Muscle of arm (tissue), 14 donors: ENCODE data around the gene SLC22A4. TPM values are rescaled to one million over a fixed set of nuclear protein-coding genes. Genes with fewer than 3 reads are reported as not detected.

Source experiments
- DNase-seq: peaks from one replicate; pipeline ENCODE4 v3.0.0-alpha.2; 2013
- long read RNA-seq, 11 donors: transcript quantifications; one replicate each; lab custom pipeline, GENCODE V29; 2026
- polyA plus RNA-seq, 12 donors: library from polyadenylated mRNA; unstranded; fragments of 120-200 nt; gene quantifications; one replicate each; pipeline ENCODE4 v1.2.1, GENCODE V29; 2013; ENCODE audit not compliant: insufficient read length in 12 of 12

SLC22A4 gene
- polyA plus RNA-seq: 1 to 10 TPM in 10 of 12 donors, not detected in 2; 2.3 to 5.0 (median 3.7) TPM
- long read RNA-seq, donor 1, partial matches to known transcripts: 0 of 1 reads
- long read RNA-seq, donor 1, other reads (novel, unspliced or antisense): 0 of 1 reads
- long read RNA-seq, donor 2: 0 reads
- long read RNA-seq, donor 3, partial matches to known transcripts: 0 of 1 reads
- long read RNA-seq, donor 3, other reads (novel, unspliced or antisense): 0 of 1 reads
- long read RNA-seq, donor 4, partial matches to known transcripts: 0 of 1 reads
- long read RNA-seq, donor 4, other reads (novel, unspliced or antisense): 0 of 1 reads
- long read RNA-seq, donor 5, partial matches to known transcripts: 20 of 20 reads
- long read RNA-seq, donor 5, other reads (novel, unspliced or antisense): 0 of 20 reads
- long read RNA-seq, donor 6, partial matches to known transcripts: 0 of 1 reads
- long read RNA-seq, donor 6, other reads (novel, unspliced or antisense): 0 of 1 reads
- long read RNA-seq, donor 7: 0 reads
- long read RNA-seq, donor 8, partial matches to known transcripts: 0 of 1 reads
- long read RNA-seq, donor 8, other reads (novel, unspliced or antisense): 0 of 1 reads
- long read RNA-seq, donor 9: 0 reads
- long read RNA-seq, donor 10, partial matches to known transcripts: 6 of 7 reads
- long read RNA-seq, donor 10, other reads (novel, unspliced or antisense): 0 of 7 reads
- long read RNA-seq, donor 11, partial matches to known transcripts: 0 of 2 reads
- long read RNA-seq, donor 11, other reads (novel, unspliced or antisense): 0 of 2 reads

DNA sequence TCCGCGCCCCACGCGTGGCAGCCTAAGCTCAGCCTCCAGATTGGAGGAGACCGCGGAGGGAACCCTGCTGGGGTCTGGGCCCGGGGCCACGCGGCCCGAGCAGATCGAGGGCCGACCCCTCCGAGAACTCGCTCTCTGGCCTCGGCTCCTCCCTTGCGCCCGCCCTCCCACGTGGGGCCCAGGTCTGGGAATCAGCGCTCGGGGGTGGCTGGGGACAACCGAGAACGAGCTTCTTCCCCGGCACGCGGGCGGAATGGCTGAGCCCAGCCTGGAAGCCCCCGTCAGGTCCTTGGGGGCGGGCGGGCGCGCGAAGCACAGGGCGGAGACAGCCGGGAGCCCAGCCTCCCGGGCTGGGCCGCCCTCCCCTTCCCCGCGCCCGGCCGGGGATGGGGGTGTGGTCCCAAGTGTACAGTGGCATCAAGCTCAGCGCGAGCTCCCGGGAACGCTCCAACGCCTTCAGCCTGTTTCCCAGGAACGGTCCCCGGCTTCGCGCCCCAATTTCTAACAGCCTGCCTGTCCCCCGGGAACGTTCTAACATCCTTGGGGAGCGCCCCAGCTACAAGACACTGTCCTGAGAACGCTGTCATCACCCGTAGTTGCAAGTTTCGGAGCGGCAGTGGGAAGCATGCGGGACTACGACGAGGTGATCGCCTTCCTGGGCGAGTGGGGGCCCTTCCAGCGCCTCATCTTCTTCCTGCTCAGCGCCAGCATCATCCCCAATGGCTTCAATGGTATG is at the start of gene SLC22A4:
Gene SLC22A4 (plus strand): TSS at position 403 of the 736 bp plus-strand sequence. CDS start 223 bp downstream, at position 626.
- DNase-seq: peak; percentile 90

- DNase-seq: no peak
Observed at GRCh38 chr5:132245593-132245992, 48.6 kb upstream of the SLC22A4 start.

DNA sequence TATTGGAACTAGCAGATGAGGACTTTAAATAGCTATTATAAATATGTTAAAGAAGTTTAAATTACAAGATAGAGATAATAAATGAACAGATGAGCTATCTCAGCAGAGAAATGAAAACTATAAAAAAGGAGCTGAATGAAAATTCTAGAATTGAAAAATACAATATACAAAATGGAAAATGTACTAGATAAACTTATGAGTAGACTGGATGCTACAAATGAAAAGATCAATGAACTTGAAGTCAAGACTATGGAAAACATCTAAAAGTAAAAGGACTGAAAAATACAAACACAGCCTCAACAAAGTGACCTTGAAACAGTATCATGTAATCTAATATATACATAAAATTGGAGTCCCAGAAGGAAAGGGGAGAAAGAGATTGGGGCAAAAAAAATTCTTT is 47.4 kb upstream of the SLC22A4 start:
- DNase-seq: no peak

- no peak for DNase-seq
Observed at GRCh38 chr5:132250547-132250946, 43.6 kb upstream of the SLC22A4 start.

DNA sequence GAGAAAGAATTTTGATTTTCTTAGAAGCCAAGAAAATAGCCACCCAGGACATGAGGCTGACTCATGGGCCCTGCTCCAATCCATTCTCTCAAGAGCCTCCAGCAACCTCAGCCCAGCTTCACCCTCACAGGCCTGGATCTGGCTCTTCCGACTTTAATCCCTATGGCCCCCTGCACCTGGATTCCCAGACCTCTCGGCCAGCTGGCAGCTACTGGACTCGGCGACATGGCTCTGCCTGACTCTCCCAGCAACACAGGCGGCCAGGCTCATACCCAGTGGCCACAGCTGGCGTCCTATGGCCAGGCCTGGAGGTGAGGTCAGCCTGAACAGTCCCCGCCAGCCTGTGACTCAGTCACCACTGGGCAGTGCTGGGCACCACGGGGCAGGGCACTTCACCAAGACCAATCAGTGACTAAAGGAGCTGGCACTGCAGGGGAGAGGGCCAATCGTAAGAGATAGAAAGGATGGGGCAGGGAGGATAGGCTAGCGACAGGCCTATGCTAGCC is 42.9 kb upstream of the SLC22A4 start:
- no peak for DNase-seq

DNA sequence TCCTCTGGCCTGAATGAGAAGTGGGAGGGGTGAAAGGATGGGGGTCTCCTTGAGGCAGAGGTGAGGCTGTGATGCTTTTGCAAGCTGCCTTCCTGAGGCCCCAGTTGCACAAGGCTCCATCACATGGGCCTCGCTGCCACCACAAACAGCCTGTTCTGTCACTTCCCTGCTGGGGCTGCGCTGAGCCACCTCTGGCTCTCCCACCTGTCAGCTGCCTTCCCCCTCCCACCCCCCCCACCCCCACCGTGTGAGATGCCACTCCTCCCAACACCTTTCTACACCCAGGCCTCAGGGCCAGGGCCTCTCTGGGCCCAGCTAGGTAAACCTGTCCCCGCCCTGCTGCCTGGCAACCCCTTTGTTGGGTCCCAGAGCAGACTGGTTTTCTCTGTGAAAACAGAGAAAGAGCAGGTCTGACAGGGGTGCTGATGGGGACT is 41.2 kb upstream of the SLC22A4 start:
- DNase-seq: no peak

DNA sequence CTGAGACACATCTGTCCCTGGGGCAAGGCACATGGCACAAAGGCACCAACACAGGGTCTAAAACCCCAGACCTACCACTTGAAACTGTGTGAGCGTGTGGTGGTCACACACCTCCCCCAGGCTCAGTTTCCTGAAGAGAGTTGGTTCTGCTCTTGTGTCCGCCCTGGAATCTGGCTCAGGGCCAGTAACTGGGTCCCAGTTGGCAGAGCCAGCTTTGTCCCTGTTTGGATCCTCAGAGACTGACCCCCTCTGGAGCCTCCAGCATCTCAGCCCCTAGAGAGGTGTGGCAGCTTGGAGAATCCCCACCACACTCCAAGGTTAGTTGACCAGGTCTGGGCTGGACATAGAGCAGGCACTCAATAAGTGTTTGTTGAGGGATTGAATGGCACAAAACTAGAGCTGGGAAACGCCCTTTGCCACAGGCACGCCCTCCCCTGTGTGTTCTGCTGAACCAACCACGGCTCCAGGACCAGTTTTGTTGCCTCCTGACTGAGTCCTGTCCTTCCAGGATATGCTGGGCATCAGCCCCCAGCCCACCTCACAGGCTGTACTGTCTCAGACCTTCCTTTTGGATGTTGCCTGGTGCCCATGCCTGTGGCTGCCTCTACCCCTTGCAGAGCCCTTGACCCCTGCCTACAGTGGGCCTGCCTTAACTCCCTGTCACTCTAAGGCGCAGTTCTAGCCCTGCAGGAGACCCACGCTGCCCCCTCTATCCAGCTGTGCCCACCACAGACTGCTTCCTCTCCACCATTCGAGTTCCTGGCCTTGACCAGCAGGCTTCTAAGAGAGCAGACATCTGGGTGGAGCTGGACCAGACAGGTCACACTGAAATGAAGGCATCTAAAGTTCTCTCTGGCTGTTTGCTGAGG is 40.5 kb upstream of the SLC22A4 start:
- DNase-seq: no peak

- DNase-seq: no peak
Observed at GRCh38 chr5:132254321-132254977, 39.7 kb upstream of the SLC22A4 start.

DNA sequence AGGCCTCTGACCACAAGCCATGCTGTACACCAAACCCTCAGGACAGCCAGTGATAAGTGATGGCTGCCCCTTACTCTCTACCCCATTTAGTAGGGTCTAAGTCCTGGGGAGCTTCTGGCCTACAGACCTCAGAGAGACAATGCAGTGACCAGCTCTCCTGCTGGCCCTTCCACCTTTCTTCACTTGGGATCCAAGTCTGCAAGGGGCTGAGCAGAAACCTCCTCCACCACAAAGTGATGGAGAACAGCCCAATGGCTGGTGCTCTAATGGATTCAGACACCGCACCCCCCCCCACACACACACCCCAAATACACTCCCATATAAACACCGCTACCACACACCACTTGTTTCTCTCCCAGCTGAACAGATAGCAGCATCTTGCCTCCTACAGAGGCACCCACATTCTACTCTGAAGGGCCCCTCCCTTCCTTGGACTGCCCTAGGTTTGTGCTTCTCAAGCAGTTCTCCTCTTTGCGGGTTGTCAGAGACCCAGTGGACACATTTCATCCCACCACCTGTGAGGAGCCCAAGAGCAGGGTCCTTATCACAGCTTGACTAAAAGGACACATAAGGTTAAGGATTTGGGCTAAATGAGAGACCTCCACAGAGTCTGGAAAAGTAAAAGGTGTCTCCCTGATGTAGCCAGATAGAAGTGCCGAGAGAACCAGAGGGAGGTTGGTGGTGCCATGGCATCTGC is 38.0 kb upstream of the SLC22A4 start:
- no peak for DNase-seq

DNA sequence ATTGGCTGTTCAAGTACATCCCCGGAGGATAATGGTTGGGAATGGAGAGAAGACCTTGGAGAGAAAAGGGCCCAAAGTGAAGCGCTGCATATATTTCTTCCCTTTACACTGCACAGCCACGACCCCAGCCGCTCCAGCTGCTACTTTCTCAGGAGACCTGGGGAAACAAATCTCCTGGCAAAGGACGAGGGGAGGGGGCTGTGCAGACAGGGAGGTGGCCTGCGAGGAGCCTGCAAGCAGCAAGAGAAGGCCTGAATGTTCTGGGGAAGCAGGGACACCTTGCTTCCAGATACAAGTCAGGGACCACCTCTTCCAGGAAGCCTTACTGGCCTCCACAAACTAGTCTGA is 37.4 kb upstream of the SLC22A4 start:
- DNase-seq: no peak

GRCh38 chr5:132257131-132258101 is 36.8 kb upstream of the SLC22A4 start, which contains the start of gene PDLIM4:
TSS of gene PDLIM4 (plus strand) at chr5:132257696. CDS start at chr5:132257735, 39 bp downstream.
- DNase-seq: peak; percentile 66

- DNase-seq: no peak
Observed at GRCh38 chr5:132258102-132259068, 35.8 kb upstream of the SLC22A4 start.

GRCh38 chr5:132259069-132259851 is 34.9 kb upstream of the SLC22A4 start:
- DNase-seq: peak; percentile 66

DNA sequence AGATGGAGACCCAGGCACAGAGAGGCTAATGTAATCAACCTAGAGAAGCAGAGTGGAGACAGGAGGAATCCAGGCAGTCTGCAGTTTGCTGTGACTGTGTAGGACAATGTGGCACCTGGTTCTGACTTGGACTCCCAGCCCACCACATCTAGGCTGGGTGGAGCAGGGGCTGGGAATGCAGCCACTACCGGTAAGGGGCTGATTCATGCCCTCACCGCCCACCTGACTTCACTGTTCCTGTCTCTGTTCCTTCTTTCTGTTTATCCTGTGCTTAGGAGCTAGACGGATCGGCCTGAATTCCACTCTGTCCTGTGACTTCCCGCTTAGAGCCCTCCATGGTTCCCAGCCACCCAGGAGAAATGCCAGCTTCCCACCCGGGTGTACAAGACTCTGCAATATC is 34.1 kb upstream of the SLC22A4 start:
- no peak for DNase-seq

DNA sequence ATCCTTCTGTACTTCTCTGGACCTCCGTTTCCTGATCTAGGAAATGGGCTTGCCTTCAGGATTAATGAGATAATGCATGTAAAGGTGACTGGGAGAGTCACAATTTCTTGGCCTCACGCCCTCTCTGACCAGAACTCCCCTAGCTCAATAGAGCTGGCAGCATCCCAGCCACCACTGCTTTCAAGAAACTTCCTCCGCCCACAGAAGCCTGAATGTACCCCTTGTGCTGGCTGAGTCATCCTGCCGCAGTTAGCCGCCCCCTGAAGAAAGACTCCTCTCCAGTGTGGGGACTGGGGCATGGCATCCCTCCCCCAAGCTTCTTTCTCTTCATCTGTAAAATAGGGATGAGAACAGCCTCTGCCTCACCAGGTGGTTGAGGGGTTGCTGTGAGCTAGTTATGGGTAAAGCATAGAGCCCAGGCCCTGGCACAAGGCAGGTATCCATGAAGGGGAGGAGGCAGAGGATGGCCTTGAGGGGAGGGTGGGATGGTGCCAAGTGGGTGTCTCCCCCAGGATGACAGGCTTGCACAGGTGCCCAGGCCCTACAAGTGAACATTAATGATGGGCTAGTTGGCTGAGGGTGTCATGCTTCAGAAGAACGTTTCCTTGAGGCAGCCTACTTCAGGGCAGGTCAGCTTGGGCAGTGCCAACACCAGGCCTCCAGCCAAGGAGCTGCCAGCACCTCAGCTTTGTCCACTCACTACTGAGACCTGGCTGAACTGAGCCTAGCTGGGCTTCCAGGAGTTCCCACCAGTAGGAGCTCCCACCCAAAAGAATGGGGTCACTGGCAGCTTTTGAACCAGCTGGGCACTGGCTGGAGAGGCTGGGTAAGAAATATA is 33.3 kb upstream of the SLC22A4 start:
- no peak for DNase-seq
